ENCODE results near the gene ACBD3. TPM values are rescaled to one million over a fixed set of nuclear protein-coding genes. Genes with fewer than 3 reads are reported as not detected.

ACBD3 gene
- 10 to 100 TPM; 43.2 to 48.2 TPM for total RNA-seq
- 10 to 100 TPM; 40.7 to 56.9 (median 53.8) TPM for polyA plus RNA-seq (ENCODE audit: insufficient read length in 6 of 6)
- long read RNA-seq, donor 1, transcript ACBD3-201 (8 exons, 3,573 nt), result major isoform, 10 of 53 reads
- long read RNA-seq, donor 1, partial matches to known transcripts, result 43 of 53 reads
- long read RNA-seq, donor 1, other reads (novel, unspliced or antisense), result 0 of 53 reads
- long read RNA-seq, donor 2, partial matches to known transcripts, result 33 of 36 reads
- long read RNA-seq, donor 2, other reads (novel, unspliced or antisense), result 0 of 36 reads
- long read RNA-seq, donor 3, partial matches to known transcripts, result 0 of 4 reads
- long read RNA-seq, donor 3, other reads (novel, unspliced or antisense), result 0 of 4 reads
- long read RNA-seq, donor 4, partial matches to known transcripts, result 4 of 4 reads
- long read RNA-seq, donor 4, other reads (novel, unspliced or antisense), result 0 of 4 reads
- long read RNA-seq, donor 5, transcript ACBD3-201 (8 exons, 3,573 nt), result major isoform, 5 of 23 reads
- long read RNA-seq, donor 5, partial matches to known transcripts, result 18 of 23 reads
- long read RNA-seq, donor 5, other reads (novel, unspliced or antisense), result 0 of 23 reads
- long read RNA-seq, donor 6, partial matches to known transcripts, result 6 of 10 reads
- long read RNA-seq, donor 6, other reads (novel, unspliced or antisense), result 0 of 10 reads
- long read RNA-seq, donor 7, partial matches to known transcripts, result 17 of 18 reads
- long read RNA-seq, donor 7, other reads (novel, unspliced or antisense), result 0 of 18 reads
- long read RNA-seq, donor 8, transcript ACBD3-201 (8 exons, 3,573 nt), result major isoform, 20 of 54 reads
- long read RNA-seq, donor 8, partial matches to known transcripts, result 34 of 54 reads
- long read RNA-seq, donor 8, other reads (novel, unspliced or antisense), result 0 of 54 reads
- long read RNA-seq, donor 9, result 0 reads
- long read RNA-seq, donor 10, partial matches to known transcripts, result 0 of 1 reads
- long read RNA-seq, donor 10, other reads (novel, unspliced or antisense), result 1 of 1 reads
- long read RNA-seq, donor 11, partial matches to known transcripts, result 14 of 18 reads
- long read RNA-seq, donor 11, other reads (novel, unspliced or antisense), result 0 of 18 reads
- long read RNA-seq, donor 12, transcript ACBD3-201 (8 exons, 3,573 nt), result major isoform, 8 of 19 reads
- long read RNA-seq, donor 12, partial matches to known transcripts, result 11 of 19 reads
- long read RNA-seq, donor 12, other reads (novel, unspliced or antisense), result 0 of 19 reads

DNA sequence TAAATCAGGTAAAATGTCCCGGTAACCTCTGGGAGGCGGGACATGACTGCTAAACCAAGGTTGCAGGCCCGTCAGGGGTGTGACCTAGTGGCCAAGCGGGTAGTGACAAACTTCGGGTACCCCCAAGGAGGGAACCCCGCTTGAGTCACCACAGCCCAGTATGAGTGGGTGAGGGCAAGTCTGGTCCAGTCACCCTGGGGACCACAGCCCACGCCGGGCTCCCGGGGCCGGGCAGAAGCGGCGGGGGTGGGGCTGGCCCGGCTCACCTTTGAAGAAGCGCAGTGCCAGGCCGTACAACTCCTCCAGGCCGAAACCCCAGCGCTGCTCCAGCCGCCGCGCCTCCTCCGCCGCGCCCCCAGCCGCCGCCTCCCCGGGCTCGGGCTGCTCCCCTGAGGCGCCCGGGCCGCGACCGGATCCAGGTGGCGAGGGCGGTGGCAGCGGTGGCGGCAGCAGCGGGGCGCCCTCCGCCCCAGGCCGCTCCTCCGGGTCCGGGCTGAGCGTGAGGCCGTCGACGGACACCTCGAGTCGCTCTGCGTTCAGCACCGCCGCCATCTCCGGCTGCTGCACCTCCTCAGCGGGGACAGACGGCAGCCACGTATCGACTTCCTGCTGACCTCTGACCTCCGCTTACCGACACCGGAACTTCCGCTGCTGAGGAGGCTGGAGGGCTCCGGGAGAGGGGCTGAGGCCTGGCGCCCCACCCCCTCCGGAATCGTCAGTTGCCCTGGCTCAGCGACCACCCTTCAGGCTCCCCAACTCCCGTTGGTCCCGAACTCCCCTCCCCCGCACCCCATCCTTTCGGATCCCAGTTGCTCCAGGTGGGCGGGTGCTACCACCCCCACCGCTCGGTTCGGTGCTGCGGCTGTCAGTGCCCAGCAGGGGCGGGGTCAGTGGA, at the start of gene ACBD3:
Gene ACBD3 (minus strand): TSS at position 618 of the 895 bp plus-strand sequence. CDS start 66 bp downstream, at position 552.
- intact Hi-C loops (cut with DNase I), result no loop called here
- H3K9me3 ChIP-seq, result no peaks in the 10 kb centered on the region
- H3K27me3 ChIP-seq, result no peaks in the 10 kb centered on the region
- H3K27ac ChIP-seq, result peak within 1 kb of the TSS; percentile 91 to 93
- H3K4me1 ChIP-seq, result peaks cover 14 to 48% of the 10 kb centered on the region in 2 donors
- peak within 1 kb of the TSS; percentile 74 to 90 for H3K4me3 ChIP-seq
- DNase-seq, result peak; percentile 91 to 95 (median 94)
- peak; percentile 95 for ATAC-seq
- TF ChIP-seq, protein P1, sequence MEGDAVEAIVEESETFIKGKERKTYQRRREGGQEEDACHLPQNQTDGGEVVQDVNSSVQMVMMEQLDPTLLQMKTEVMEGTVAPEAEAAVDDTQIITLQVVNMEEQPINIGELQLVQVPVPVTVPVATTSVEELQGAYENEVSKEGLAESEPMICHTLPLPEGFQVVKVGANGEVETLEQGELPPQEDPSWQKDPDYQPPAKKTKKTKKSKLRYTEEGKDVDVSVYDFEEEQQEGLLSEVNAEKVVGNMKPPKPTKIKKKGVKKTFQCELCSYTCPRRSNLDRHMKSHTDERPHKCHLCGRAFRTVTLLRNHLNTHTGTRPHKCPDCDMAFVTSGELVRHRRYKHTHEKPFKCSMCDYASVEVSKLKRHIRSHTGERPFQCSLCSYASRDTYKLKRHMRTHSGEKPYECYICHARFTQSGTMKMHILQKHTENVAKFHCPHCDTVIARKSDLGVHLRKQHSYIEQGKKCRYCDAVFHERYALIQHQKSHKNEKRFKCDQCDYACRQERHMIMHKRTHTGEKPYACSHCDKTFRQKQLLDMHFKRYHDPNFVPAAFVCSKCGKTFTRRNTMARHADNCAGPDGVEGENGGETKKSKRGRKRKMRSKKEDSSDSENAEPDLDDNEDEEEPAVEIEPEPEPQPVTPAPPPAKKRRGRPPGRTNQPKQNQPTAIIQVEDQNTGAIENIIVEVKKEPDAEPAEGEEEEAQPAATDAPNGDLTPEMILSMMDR (IDR thresholded peaks at IDR 0.05), result no peak
- no peaks in the 10 kb centered on the region for H3K36me3 ChIP-seq

DNA sequence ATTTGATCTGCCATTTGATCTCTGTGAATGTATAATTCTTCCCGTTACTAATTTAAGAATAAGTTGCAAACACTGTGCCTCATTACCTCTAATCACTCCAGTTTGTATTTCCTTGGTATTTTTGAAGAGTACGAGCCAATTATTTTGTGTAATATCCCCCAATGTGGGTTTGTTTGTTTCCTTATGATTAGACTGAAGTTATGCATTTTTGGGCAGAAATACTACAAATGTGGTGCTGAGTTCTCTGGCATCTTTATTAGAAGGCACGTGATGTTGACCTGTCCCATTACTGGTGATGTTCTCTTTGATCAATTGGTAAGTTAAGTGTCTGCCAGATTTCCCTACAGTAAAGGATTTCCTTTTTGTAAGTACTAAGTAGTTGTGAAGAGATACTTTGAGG, 47.3 kb upstream of the ACBD3 start:
- no peak for ATAC-seq
- intact Hi-C loops (cut with DNase I), result no loop called here
- Histone ChIP-seq H3K27me3 (no peaks in the 10 kb centered on the region), H3K4me1 (no peaks in the 10 kb centered on the region), H3K36me3 (peaks cover 0 to 42% of the 10 kb centered on the region in 2 donors), H3K4me3 (no peak overlapping the region), H3K9me3 (no peaks in the 10 kb centered on the region), H3K27ac (no peak overlapping the region)
- TF ChIP-seq, protein P1 (IDR thresholded peaks at IDR 0.05), result no peak
- no peak for DNase-seq

DNA sequence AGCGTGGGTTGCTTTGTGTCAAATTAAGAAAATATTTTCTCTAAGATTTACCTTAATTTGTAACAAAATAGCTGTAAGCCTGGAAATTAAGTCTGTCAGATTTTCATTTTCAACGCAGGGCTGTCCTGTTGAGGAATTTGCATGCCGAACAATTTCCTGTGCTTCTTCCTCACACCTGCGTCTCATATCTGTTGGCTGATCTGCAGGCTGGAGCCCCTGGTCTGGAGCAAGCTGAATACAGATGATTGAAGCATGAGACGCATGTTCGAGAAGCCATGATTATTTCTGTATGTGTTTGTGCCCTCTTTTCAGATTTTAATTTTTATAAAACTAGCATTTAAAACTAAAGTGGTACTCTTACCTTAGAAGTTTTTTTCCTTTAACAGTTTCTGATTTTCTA, 46.8 kb upstream of the ACBD3 start:
- intact Hi-C loops (cut with DNase I), result no loop called here
- H3K9me3 ChIP-seq, result no peaks in the 10 kb centered on the region
- H3K4me3 ChIP-seq, result no peak overlapping the region
- TF ChIP-seq, protein P1 (IDR thresholded peaks at IDR 0.05), result no peak
- H3K4me1 ChIP-seq, result no peaks in the 10 kb centered on the region
- H3K27ac ChIP-seq, result no peak overlapping the region
- H3K36me3 ChIP-seq, result peaks cover 0 to 39% of the 10 kb centered on the region in 2 donors
- ATAC-seq (no peak), DNase-seq (no peak)
- H3K27me3 ChIP-seq, result no peaks in the 10 kb centered on the region

DNA sequence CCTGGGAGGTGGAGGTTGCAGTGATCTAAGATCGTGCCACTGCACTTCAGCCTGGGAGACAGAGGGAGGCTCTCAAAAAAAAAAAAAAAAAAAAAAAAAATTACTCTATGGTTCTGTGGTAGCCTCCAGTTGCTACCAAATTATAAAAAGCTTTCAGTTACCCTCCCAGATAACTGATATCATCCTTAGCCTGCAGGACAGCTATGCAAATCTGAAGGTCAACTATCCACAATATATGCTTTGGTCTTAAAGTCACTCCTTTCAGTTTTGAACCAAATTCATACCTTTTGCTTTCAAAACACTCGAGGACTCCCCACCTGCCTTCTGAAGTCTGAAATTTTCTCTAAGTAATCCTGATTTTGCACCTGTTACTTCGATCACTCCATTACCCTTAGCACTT, 40.1 kb upstream of the ACBD3 start:
- intact Hi-C loops (cut with DNase I), result no loop called here
- ATAC-seq, result no peak

More for the DNA sequence above, 40.1 kb upstream of the ACBD3 start:
- TF ChIP-seq, protein P1 (IDR thresholded peaks at IDR 0.05), result no peak
- Histone ChIP-seq H3K36me3 (peaks cover 0 to 9% of the 10 kb centered on the region in 2 donors), H3K4me3 (no peak overlapping the region), H3K27ac (no peak overlapping the region), H3K27me3 (peaks cover 8 to 45% of the 10 kb centered on the region in 2 donors), H3K4me1 (peaks cover 0 to 13% of the 10 kb centered on the region in 2 donors), H3K9me3 (no peaks in the 10 kb centered on the region)
- DNase-seq, result no peak
